Stomach (tissue), 4 donors: ENCODE results near the gene COLQ.

Source experiments
- EP300 ChIP-seq: sonication (generic); formaldehyde crosslinking; IDR thresholded peaks from one replicate; pipeline ENCODE4 v1.6.1; 2017; ENCODE audit warnings: antibody characterized with exemption
- POLR2A ChIP-seq, 4 donors: fragments of 450-650 bp; IDR thresholded peaks; one replicate each; pipeline ENCODE4 v1.6.1; 2016; ENCODE audit warnings: antibody characterized with exemption in 4 of 4, control low read depth in 2 of 4, mild to moderate bottlenecking in 1 of 4, moderate library complexity in 1 of 4
- POLR2AphosphoS5 ChIP-seq, 3 donors: sonication (generic); formaldehyde crosslinking; IDR thresholded peaks; one replicate each; pipeline ENCODE4 v1.6.1; 2016; ENCODE audit warnings: antibody characterized with exemption in 3 of 3
- TF ChIP-seq, protein P1 (sequence below), 7 experiments: fragments of 450-650 bp in 4 of 7; fragments of 200-600 bp in 3 of 7; sonication (generic) in 3 of 7; IDR thresholded peaks; one replicate each; pipeline ENCODE4 v1.5.1; 2016 to 2019; ENCODE audit warnings: antibody characterized with exemption in 7 of 7, control low read depth in 2 of 7, mild to moderate bottlenecking in 1 of 7

DNA sequence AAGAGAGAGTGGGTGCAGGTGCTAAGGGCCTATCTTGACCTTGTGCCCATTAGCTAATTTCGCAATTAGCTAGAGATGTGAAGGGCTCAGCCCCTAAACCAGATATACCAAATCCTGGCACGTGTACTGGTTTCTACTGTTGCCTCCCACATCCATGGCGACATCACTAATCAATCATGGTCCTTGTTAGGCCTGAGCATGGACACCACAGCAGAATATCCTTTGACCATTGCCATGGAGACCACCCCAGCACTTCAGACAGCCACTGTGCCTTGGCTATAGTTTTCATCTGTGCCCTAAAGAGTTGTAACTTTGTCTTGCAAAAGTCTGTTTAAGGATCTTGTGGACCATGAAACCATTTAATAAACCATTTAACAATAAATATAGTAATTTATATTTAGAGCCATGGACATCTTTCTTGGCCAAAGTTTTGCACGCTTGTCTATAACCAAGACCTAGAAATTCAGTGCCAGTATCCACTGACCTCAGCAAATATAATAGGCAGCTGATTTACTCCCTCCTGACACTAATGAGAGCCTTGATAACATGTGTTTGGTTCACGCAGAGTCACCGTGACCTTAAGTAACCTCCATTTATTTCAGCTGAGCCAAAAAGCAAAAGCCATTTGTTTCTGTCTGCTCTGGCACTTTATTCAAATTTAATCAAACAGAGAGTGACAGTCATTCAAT lies 43.4 kb downstream of the COLQ start:
- TF ChIP-seq, protein P1, sequence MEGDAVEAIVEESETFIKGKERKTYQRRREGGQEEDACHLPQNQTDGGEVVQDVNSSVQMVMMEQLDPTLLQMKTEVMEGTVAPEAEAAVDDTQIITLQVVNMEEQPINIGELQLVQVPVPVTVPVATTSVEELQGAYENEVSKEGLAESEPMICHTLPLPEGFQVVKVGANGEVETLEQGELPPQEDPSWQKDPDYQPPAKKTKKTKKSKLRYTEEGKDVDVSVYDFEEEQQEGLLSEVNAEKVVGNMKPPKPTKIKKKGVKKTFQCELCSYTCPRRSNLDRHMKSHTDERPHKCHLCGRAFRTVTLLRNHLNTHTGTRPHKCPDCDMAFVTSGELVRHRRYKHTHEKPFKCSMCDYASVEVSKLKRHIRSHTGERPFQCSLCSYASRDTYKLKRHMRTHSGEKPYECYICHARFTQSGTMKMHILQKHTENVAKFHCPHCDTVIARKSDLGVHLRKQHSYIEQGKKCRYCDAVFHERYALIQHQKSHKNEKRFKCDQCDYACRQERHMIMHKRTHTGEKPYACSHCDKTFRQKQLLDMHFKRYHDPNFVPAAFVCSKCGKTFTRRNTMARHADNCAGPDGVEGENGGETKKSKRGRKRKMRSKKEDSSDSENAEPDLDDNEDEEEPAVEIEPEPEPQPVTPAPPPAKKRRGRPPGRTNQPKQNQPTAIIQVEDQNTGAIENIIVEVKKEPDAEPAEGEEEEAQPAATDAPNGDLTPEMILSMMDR (IDR thresholded peaks at IDR 0.05) = no peak
- TF ChIP-seq POLR2AphosphoS5 (IDR thresholded peaks at IDR 0.05) = no peak
- no peak for TF ChIP-seq POLR2A (IDR thresholded peaks at IDR 0.05)
- TF ChIP-seq EP300 = no peak
